ENCODE data around the gene ITGA5.
"Not testable (repeated sequence)": the region's sequence is repeated elsewhere in the genome, so short reads cannot be mapped to it uniquely, and the experiment has no call there.

The ITGA5 gene

DNA sequence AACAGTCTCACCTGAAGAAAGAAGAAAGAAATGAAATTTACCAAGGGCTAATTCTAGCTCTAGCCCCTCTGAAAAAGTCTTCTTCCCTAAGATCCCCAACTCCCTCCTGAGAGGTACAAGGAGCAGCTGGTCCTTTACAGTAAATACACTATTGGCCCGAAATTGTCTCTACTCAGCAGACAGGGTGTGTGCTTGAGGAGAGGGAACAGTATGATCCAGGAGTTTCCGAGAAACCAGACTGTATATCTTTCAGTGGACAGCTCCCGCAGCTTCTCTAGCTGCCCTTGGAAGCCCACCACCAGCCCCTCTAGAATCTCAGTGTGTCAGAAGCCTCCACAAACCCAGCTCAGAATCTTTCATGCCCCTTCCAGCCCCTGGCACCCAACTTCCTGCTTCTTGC, 62.8 kb downstream of the ITGA5 start:
- Mint-ChIP-seq H3K36me3 (ENCODE audit: low read depth) (no peaks in the 10 kb centered on the region), H3K27me3 (ENCODE audit: low read depth, poor library complexity) (peaks cover 3% of the 10 kb centered on the region), H3K9me3 (no peaks in the 10 kb centered on the region), H3K4me1 (no peaks in the 10 kb centered on the region), H3K27ac (no peak overlapping the region), H3K4me3 (no peak overlapping the region)
- TF ChIP-seq, protein P1, sequence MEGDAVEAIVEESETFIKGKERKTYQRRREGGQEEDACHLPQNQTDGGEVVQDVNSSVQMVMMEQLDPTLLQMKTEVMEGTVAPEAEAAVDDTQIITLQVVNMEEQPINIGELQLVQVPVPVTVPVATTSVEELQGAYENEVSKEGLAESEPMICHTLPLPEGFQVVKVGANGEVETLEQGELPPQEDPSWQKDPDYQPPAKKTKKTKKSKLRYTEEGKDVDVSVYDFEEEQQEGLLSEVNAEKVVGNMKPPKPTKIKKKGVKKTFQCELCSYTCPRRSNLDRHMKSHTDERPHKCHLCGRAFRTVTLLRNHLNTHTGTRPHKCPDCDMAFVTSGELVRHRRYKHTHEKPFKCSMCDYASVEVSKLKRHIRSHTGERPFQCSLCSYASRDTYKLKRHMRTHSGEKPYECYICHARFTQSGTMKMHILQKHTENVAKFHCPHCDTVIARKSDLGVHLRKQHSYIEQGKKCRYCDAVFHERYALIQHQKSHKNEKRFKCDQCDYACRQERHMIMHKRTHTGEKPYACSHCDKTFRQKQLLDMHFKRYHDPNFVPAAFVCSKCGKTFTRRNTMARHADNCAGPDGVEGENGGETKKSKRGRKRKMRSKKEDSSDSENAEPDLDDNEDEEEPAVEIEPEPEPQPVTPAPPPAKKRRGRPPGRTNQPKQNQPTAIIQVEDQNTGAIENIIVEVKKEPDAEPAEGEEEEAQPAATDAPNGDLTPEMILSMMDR (IDR thresholded peaks at IDR 0.05) = no peak
- no peak for DNase-seq

DNA sequence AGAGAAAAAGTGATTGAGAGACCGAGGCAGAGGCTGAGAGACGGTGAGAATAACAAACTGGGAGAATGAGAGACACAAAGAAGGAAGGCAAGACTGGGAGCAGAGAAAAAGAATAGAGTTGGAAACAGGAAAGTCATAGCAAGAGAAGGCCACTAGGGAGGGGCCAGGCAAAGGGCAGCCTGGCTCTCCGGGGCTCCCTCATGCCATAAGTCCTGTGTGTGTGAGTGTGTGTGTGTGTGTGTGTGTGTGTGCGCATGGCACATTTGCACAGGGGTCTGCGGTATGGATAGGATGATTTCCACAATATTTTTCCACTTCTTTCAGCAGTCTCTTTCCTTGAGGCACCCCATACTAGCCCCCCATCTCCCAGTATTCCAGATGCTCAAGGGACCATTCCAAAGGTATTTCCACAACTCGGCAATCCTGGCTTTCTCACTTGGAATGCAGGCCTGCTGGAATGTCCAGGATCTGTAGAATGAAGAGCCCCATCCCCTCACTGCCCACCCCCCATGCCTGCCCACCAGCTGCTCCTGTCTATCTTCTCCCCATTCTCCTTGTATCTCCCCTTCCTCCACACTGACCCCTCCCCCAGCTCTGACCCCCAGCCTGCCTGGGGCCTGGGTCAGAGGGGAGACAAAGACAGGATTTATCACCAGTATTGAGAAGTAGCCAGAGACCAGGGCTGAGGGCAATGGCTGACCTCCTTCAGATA, 63.8 kb downstream of the ITGA5 start:
- Mint-ChIP-seq H3K4me1 (no peaks in the 10 kb centered on the region), H3K4me3 (no peak overlapping the region), H3K27me3 (ENCODE audit: low read depth, poor library complexity) (peaks cover 3% of the 10 kb centered on the region), H3K27ac (no peak overlapping the region), H3K36me3 (ENCODE audit: low read depth) (peaks cover 6% of the 10 kb centered on the region), H3K9me3 (no peaks in the 10 kb centered on the region)
- peak; percentile 64 for DNase-seq
- TF ChIP-seq, protein P1 (IDR thresholded peaks at IDR 0.05) = no peak

DNA sequence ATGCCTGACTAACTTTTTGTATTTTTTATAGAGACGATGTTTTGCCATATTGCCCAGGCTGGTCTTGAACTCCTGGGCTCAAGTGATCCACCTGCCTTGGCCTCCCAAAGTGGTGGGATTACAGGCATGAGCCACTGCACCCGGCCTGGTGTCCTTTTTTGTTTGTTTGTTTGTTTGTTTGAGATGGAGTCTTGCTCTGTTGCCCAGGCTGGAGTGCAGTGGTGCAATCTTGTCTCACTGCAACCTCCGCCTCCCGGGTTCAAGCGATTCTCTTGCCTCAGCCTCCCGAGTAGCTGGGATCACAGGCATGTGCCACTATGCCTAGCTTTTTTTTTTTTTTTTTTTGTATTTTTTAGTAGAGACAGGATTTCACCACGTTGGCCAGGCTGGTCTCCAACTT, 64.8 kb downstream of the ITGA5 start:
- Mint-ChIP-seq H3K36me3 (ENCODE audit: low read depth) (peaks cover 12% of the 10 kb centered on the region), H3K4me3 (peak overlapping the region; percentile 80), H3K27ac (peak overlapping the region; percentile 9)
- not testable (repeated sequence) for DNase-seq; H3K4me1 Mint-ChIP-seq; H3K27me3 Mint-ChIP-seq (ENCODE audit: low read depth, poor library complexity); H3K9me3 Mint-ChIP-seq

DNA sequence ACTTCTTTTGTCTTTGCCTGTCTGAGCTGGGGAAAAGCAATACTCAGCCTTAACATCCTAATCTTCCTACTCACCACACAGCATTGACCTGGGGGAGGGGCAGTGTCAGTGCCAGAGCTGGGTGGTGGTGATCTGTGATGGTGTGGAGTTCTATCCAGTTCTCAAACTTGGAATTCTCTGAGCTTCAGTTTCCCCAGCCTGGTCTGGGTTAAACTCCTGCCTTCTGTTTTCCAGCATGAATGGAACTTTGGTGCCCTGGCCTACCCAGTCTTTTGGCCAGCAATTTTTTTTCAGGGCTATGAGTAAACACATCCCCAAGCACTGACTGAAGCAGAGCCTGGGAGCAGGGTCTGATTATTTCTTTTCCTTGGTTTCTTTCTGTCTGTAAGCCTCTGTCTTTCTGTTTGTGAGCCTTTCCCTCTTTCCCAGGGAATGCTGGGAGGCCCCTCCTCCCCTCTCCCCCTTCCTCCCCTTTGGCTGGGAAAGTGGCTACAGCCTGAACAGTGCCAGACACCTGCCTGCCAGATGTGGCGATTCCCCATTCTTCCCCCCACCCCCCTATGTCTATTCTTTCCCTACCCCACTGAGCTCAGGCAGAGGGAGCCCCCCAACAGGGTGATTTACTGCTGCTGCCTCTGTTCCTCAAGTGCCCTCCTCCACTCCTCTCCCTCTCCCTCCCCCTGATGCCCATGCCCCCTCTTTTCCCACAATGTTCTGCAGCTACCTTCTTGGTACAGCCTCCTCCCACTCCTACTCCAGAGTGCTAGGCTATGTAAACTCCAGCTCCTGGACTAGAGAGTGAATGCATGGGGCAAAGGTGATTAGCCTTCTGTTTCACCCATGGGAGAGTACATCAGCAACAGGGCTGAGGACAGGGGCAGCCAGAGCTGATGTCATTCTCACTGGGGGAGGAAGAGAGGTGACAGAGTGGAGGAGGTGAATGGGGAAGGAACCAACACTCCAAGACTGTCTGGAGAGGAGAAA, 65.9 kb downstream of the ITGA5 start:
- DNase-seq = peak; percentile 61

DNA sequence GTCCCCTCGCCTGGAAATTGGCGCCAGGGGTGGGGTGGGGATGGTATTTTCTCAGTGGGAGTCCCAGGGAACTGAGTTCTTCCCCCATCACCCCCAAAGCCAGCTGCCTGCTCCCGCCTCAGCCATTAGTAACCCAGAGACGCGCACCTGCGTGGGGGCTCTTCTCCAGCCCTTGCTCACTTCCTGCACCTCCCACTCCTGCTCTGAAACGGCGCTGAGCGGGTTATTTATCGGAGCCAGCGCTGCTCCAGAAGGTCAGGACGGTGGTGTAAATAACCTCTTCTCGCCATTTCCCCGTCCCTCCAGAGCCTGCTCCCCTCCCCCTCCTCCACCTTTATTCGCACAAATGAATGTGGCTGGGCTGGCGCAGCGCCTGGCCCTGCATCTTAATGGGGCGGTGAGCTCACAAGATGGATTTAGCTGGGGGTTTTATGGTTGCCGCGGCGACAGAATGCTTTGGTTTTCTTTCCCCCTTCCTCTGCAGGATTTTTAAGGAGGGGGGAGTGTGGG, 67.0 kb downstream of the ITGA5 start:
- Mint-ChIP-seq H3K27me3 (ENCODE audit: low read depth, poor library complexity) (peaks cover 3% of the 10 kb centered on the region), H3K9me3 (no peaks in the 10 kb centered on the region), H3K4me1 (peaks cover 12% of the 10 kb centered on the region), H3K27ac (peak overlapping the region; percentile 99), H3K36me3 (ENCODE audit: low read depth) (peaks cover 29% of the 10 kb centered on the region), H3K4me3 (peak overlapping the region; percentile 80)
- peak; percentile 80 for DNase-seq
- TF ChIP-seq, protein P1 (IDR thresholded peaks at IDR 0.05) = no peak

More for the DNA sequence above, 65.9 kb downstream of the ITGA5 start:
- Mint-ChIP-seq H3K4me1 (peaks cover 1% of the 10 kb centered on the region), H3K9me3 (no peaks in the 10 kb centered on the region), H3K27ac (peak overlapping the region; percentile 99), H3K4me3 (peak overlapping the region; percentile 80), H3K36me3 (ENCODE audit: low read depth) (peaks cover 18% of the 10 kb centered on the region), H3K27me3 (ENCODE audit: low read depth, poor library complexity) (peaks cover 3% of the 10 kb centered on the region)
- TF ChIP-seq, protein P1 (IDR thresholded peaks at IDR 0.05) = no peak

DNA sequence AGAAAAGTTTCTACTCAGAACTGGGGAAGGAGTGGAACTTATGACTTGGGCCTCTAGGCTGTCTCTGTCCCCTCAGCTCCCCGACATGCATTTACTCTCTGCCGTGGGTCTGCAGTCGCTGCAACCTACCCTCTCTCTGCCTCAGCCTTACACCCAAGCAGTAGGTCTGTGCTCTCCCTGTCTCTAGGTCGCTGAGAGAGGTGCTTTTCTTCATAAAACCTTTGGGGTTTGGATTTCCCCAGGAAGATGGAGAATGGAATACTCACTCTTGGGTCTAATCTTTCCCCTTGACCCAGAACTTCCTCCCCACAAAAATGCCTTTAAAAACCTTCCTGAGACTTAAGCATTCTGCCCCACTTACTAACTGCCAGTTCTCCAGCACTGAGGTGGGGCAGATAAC, 67.7 kb downstream of the ITGA5 start:
- Mint-ChIP-seq H3K27ac (peak overlapping the region; percentile 99), H3K4me3 (peak overlapping the region; percentile 80), H3K27me3 (ENCODE audit: low read depth, poor library complexity) (peaks cover 3% of the 10 kb centered on the region), H3K4me1 (peaks cover 18% of the 10 kb centered on the region), H3K9me3 (no peaks in the 10 kb centered on the region), H3K36me3 (ENCODE audit: low read depth) (peaks cover 36% of the 10 kb centered on the region)
- DNase-seq = no peak
- TF ChIP-seq, protein P1 (IDR thresholded peaks at IDR 0.05) = no peak

Data from nephron progenitor cell (in vitro differentiated cells).